Trophoblast cell (in vitro differentiated cells and primary cell): Measurements from ENCODE around the gene AKAP6.

ENCODE experiments used
- DNase-seq, 2 donors: peaks; one replicate each; pipeline ENCODE4 v3.0.0-alpha.2; 2016
- H2AFZ ChIP-seq: 2 replicates; pipeline ENCODE4 v1.6.1; 2013; ENCODE audit warnings: low read length, moderate library complexity, mild to moderate bottlenecking; ENCODE audit not compliant: insufficient read depth, poor library complexity
- H2AK5ac ChIP-seq: 2 replicates; pipeline ENCODE4 v1.6.1; 2013; ENCODE audit warnings: mild to moderate bottlenecking, low read length
- H2BK120ac ChIP-seq: 2 replicates; pipeline ENCODE4 v1.6.1; 2013; ENCODE audit warnings: low read length, mild to moderate bottlenecking, moderate library complexity; ENCODE audit not compliant: insufficient read depth, poor library complexity
- H2BK12ac ChIP-seq: 2 replicates; pipeline ENCODE4 v1.6.1; 2013; ENCODE audit warnings: mild to moderate bottlenecking, low read length, moderate library complexity
- H2BK5ac ChIP-seq: 2 replicates; pipeline ENCODE4 v1.6.1; 2013; ENCODE audit warnings: low read length, low read depth, moderate library complexity, mild to moderate bottlenecking; ENCODE audit not compliant: poor library complexity
- H3K14ac ChIP-seq: 2 replicates; pipeline ENCODE4 v1.6.1; 2013; ENCODE audit warnings: mild to moderate bottlenecking, low read length
- H3K18ac ChIP-seq: 2 replicates; pipeline ENCODE4 v1.6.1; 2013; ENCODE audit warnings: mild to moderate bottlenecking, low read length
- H3K23ac ChIP-seq: 2 replicates; pipeline ENCODE4 v1.6.1; 2013; ENCODE audit warnings: low read length
- H3K27ac ChIP-seq: 2 replicates; pipeline ENCODE4 v1.5.1; 2013; ENCODE audit warnings: low read depth, mild to moderate bottlenecking, inconsistent platforms, low read length, moderate library complexity
- H3K27me3 ChIP-seq: 2 replicates; pipeline ENCODE4 v1.6.1; 2013; ENCODE audit warnings: inconsistent platforms, mild to moderate bottlenecking, low read length, moderate library complexity; ENCODE audit not compliant: insufficient read depth
- H3K36me3 ChIP-seq, 2 experiments: 1 replicate in 1 of 2; 2 replicates in 1 of 2; pipeline ENCODE4 v1.6.1; 2013; ENCODE audit warnings: low read length in 2 of 2, mild to moderate bottlenecking in 2 of 2, moderate library complexity in 1 of 2; ENCODE audit not compliant: insufficient read depth in 2 of 2, control insufficient read depth in 1 of 2
- H3K4ac ChIP-seq: 2 replicates; pipeline ENCODE4 v1.6.1; 2013; ENCODE audit warnings: low read depth, mild to moderate bottlenecking, low read length, moderate library complexity
- H3K4me1 ChIP-seq, 2 experiments: 1 replicate in 1 of 2; 2 replicates in 1 of 2; pipeline ENCODE4 v1.6.1; 2013; ENCODE audit warnings: low read length in 2 of 2, mild to moderate bottlenecking in 2 of 2, moderate library complexity in 1 of 2; ENCODE audit not compliant: insufficient read depth in 2 of 2, control insufficient read depth in 1 of 2
- H3K4me2 ChIP-seq: 2 replicates; pipeline ENCODE4 v1.6.1; 2013; ENCODE audit warnings: inconsistent platforms, mild to moderate bottlenecking, low read length, moderate library complexity
- H3K4me3 ChIP-seq: 2 replicates; pipeline ENCODE4 v1.5.1; 2013; ENCODE audit warnings: mild to moderate bottlenecking, low read depth, low read length, inconsistent platforms
- H3K79me1 ChIP-seq: one replicate; pipeline ENCODE4 v1.6.1; 2013; ENCODE audit warnings: low read length
- H3K79me2 ChIP-seq: 2 replicates; pipeline ENCODE4 v1.6.1; 2013; ENCODE audit warnings: low read length, mild to moderate bottlenecking; ENCODE audit not compliant: control insufficient read depth, insufficient read depth, poor library complexity
- H3K9ac ChIP-seq: 2 replicates; pipeline ENCODE4 v1.6.1; 2013; ENCODE audit warnings: mild to moderate bottlenecking, low read length
- H3K9me3 ChIP-seq: 2 replicates; pipeline ENCODE4 v1.6.1; 2013; ENCODE audit warnings: low read depth, mild to moderate bottlenecking, control low read depth, inconsistent platforms, low read length; ENCODE audit not compliant: insufficient read depth
- H4K12ac ChIP-seq: 2 replicates; pipeline ENCODE4 v1.6.1; 2013; ENCODE audit warnings: low read depth, mild to moderate bottlenecking, low read length, moderate library complexity
- H4K8ac ChIP-seq: 2 replicates; pipeline ENCODE4 v1.6.1; 2013; ENCODE audit warnings: low read depth, mild to moderate bottlenecking, low read length, moderate library complexity
- H4K91ac ChIP-seq: one replicate; pipeline ENCODE4 v1.6.1; 2013; ENCODE audit warnings: low read depth, mild to moderate bottlenecking, low read length, moderate library complexity
- WGBS: extraction: QIAGEN DNeasy Blood & Tissue Kit; methylation state at CpG from one replicate; pipeline ENCODE4 v1.1.7; 2013; ENCODE audit warnings: missing lambda C conversion rate; ENCODE audit not compliant: insufficient read length, insufficient coverage; ENCODE audit errors: extremely low coverage; 5-methylcytosine and 5-hydroxymethylcytosine counted together

Gene AKAP6

GRCh38 chr14:32381869-32382268 lies 52.8 kb downstream of the AKAP6 start:
- H2AK5ac ChIP-seq = no peak overlapping the region
- no peaks in the 10 kb centered on the region for H3K27me3 ChIP-seq
- no peak overlapping the region for H2BK120ac ChIP-seq
- H2BK12ac ChIP-seq = no peak overlapping the region
- no peak overlapping the region for H3K4me2 ChIP-seq
- no peak overlapping the region for H3K9ac ChIP-seq
- no peaks in the 10 kb centered on the region for H3K36me3 ChIP-seq
- H3K79me2 ChIP-seq = no peaks in the 10 kb centered on the region
- no peak overlapping the region for H4K91ac ChIP-seq
- no peak overlapping the region for H3K4ac ChIP-seq
- H4K8ac ChIP-seq = no peak overlapping the region
- H3K14ac ChIP-seq = no peak overlapping the region
- no CpG with 5 or more reads among the region's 2 CpGs for WGBS
- no peaks in the 10 kb centered on the region for H3K79me1 ChIP-seq
- H3K4me3 ChIP-seq = no peak overlapping the region
- H3K9me3 ChIP-seq = no peaks in the 10 kb centered on the region
- no peak overlapping the region for H3K18ac ChIP-seq
- no peak overlapping the region for H3K23ac ChIP-seq
- H2BK5ac ChIP-seq = no peak overlapping the region
- DNase-seq = peak in 1 of 2 donors; percentile 8
- no peak overlapping the region for H2AFZ ChIP-seq
- no peaks in the 10 kb centered on the region for H3K4me1 ChIP-seq
- H3K27ac ChIP-seq = no peak overlapping the region
- no peak overlapping the region for H4K12ac ChIP-seq

DNA sequence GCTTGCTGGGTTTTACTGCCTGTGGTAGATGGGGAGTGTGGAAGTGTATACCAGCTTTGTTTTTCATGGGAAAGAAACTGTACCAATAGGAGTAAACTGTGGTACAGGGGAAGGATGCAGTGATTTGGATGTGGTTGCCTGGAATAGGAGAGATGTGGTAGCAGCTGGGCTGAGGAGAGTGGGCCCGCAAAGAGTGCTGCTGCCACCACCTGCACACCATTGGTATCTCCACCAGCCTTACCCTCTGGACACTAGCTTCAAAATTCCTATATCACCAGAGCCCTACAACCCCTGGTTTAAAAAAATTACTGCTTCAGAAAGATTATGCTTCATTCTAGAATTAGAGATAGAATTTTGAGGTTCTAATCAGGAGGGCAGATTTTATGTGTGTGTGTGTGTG lies 53.6 kb downstream of the AKAP6 start:
- Histone ChIP-seq H3K4ac (no peak overlapping the region), H3K14ac (no peak overlapping the region), H3K4me3 (no peak overlapping the region), H3K18ac (no peak overlapping the region), H3K4me1 (no peaks in the 10 kb centered on the region), H3K36me3 (no peaks in the 10 kb centered on the region), H2BK5ac (peak overlapping the region; percentile 21), H2BK12ac (peak overlapping the region; percentile 31), H3K23ac (no peak overlapping the region), H2BK120ac (no peak overlapping the region), H3K79me2 (no peaks in the 10 kb centered on the region), H2AFZ (no peak overlapping the region), H2AK5ac (peak overlapping the region; percentile 29), H3K79me1 (no peaks in the 10 kb centered on the region), H4K12ac (no peak overlapping the region), H3K27ac (no peak overlapping the region), H3K9ac (no peak overlapping the region), H3K27me3 (no peaks in the 10 kb centered on the region), H4K8ac (no peak overlapping the region), H4K91ac (peak overlapping the region; percentile 14), H3K9me3 (no peaks in the 10 kb centered on the region), H3K4me2 (no peak overlapping the region)
- WGBS = no CpG with 5 or more reads among the region's 1 CpG
- DNase-seq = no peak

- no CpG with 5 or more reads among the region's 3 CpGs for WGBS
Measured at GRCh38 chr14:32383364-32384009, 54.4 kb downstream of the AKAP6 start.

DNA sequence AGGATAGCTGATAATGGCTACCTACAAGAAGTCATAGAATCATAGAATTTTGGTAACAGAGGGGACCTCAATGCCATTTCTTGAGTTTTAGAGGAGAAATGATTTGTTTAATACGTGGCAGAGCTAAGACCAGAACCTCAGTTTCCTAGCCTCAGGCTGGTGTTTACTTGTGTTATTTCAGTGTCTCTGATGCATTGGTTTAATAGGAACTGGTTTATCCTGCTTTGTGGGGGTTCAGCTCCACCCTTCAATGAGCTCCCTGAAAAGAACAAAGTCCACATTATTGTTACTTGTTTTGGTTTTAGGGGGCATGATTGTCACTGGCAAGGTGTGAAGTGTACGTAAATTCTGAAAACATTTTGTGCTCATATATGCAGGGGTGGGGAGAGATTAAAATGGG lies 55.4 kb downstream of the AKAP6 start:
- Histone ChIP-seq H3K36me3 (no peaks in the 10 kb centered on the region), H3K4me3 (no peak overlapping the region), H2BK5ac (no peak overlapping the region), H3K9me3 (no peaks in the 10 kb centered on the region), H3K4me1 (no peaks in the 10 kb centered on the region), H4K91ac (no peak overlapping the region), H3K4ac (no peak overlapping the region), H3K27me3 (no peaks in the 10 kb centered on the region), H3K9ac (no peak overlapping the region), H3K27ac (no peak overlapping the region), H3K79me2 (no peaks in the 10 kb centered on the region), H3K79me1 (no peaks in the 10 kb centered on the region), H2BK120ac (no peak overlapping the region), H2AFZ (no peak overlapping the region), H3K4me2 (no peak overlapping the region), H3K14ac (no peak overlapping the region), H3K23ac (no peak overlapping the region), H2BK12ac (no peak overlapping the region), H3K18ac (no peak overlapping the region), H2AK5ac (no peak overlapping the region), H4K8ac (no peak overlapping the region), H4K12ac (no peak overlapping the region)
- DNase-seq = no peak
- WGBS = no CpG with 5 or more reads among the region's 2 CpGs

More at GRCh38 chr14:32383364-32384009, 54.4 kb downstream of the AKAP6 start:
- H3K36me3 ChIP-seq = no peaks in the 10 kb centered on the region
- no peak overlapping the region for H2BK120ac ChIP-seq
- H2BK5ac ChIP-seq = no peak overlapping the region
- H3K79me2 ChIP-seq = no peaks in the 10 kb centered on the region
- no peaks in the 10 kb centered on the region for H3K9me3 ChIP-seq
- no peaks in the 10 kb centered on the region for H3K27me3 ChIP-seq
- no peak overlapping the region for H3K4ac ChIP-seq
- no peak overlapping the region for H3K9ac ChIP-seq
- no peak overlapping the region for H3K27ac ChIP-seq
- peak overlapping the region; percentile 13 for H2BK12ac ChIP-seq
- no peak overlapping the region for H2AK5ac ChIP-seq
- no peak overlapping the region for H3K14ac ChIP-seq
- H4K12ac ChIP-seq = no peak overlapping the region
- H3K4me1 ChIP-seq = no peaks in the 10 kb centered on the region
- H3K18ac ChIP-seq = no peak overlapping the region
- no peak overlapping the region for H3K4me2 ChIP-seq
- no peak overlapping the region for H3K4me3 ChIP-seq
- DNase-seq = no peak
- H4K8ac ChIP-seq = no peak overlapping the region
- no peak overlapping the region for H3K23ac ChIP-seq
- no peaks in the 10 kb centered on the region for H3K79me1 ChIP-seq
- H2AFZ ChIP-seq = no peak overlapping the region
- no peak overlapping the region for H4K91ac ChIP-seq
